NT2/D1 (cell line): ENCODE data around the gene PSMD5.

Experiments
- DNase-seq: peaks from one replicate; pipeline ENCODE4 v3.0.0-alpha.2; 2011; ENCODE audit warnings: low read depth, low spot score
- H3K27me3 ChIP-seq: 2 replicates; pipeline ENCODE4 v1.6.0; 2011; ENCODE audit warnings: mild to moderate bottlenecking; ENCODE audit not compliant: insufficient read length, insufficient read depth
- H3K36me3 ChIP-seq: 2 replicates; pipeline ENCODE4 v1.6.1; 2011; ENCODE audit warnings: mild to moderate bottlenecking, low read length, mixed read lengths; ENCODE audit not compliant: insufficient read depth, insufficient read length
- H3K4me1 ChIP-seq: 2 replicates; pipeline ENCODE4 v1.5.1; 2011; ENCODE audit not compliant: insufficient read depth, insufficient read length
- H3K4me3 ChIP-seq: 2 replicates; pipeline ENCODE4 v1.5.1; 2011; ENCODE audit warnings: low read depth; ENCODE audit not compliant: insufficient read length
- H3K9ac ChIP-seq: 2 replicates; pipeline ENCODE4 v1.6.0; 2011; ENCODE audit warnings: low read depth; ENCODE audit not compliant: insufficient read length
- H3K9me3 ChIP-seq: 2 replicates; pipeline ENCODE4 v1.5.1; 2011; ENCODE audit warnings: mild to moderate bottlenecking, low read length; ENCODE audit not compliant: insufficient read depth
- SUZ12 ChIP-seq: IDR thresholded peaks from 2 replicates; pipeline ENCODE4 v1.6.1; 2011; ENCODE audit not compliant: insufficient read length, insufficient read depth; ENCODE audit errors: extremely low read depth
- YY1 ChIP-seq: IDR thresholded peaks from 2 replicates; pipeline ENCODE4 v1.6.1; 2011; ENCODE audit not compliant: insufficient read length, insufficient read depth
- ZNF274 ChIP-seq: IDR thresholded peaks from 2 replicates; pipeline ENCODE4 v1.6.1; 2011; ENCODE audit warnings: mild to moderate bottlenecking, low read depth, low read length

Gene PSMD5

GRCh38 chr9:120867676-120868338 lies 25.1 kb upstream of the PSMD5 start:
- no peak overlapping the region for H3K4me3 ChIP-seq
- no peak overlapping the region for H3K9ac ChIP-seq
- H3K9me3 ChIP-seq, result no peaks in the 10 kb centered on the region
- H3K4me1 ChIP-seq, result peaks cover 7% of the 10 kb centered on the region
- no peak for DNase-seq
- no peaks in the 10 kb centered on the region for H3K27me3 ChIP-seq
- H3K36me3 ChIP-seq, result peaks cover 70% of the 10 kb centered on the region
- TF ChIP-seq SUZ12 (no peak), YY1 (no peak), ZNF274 (no peak)

DNA sequence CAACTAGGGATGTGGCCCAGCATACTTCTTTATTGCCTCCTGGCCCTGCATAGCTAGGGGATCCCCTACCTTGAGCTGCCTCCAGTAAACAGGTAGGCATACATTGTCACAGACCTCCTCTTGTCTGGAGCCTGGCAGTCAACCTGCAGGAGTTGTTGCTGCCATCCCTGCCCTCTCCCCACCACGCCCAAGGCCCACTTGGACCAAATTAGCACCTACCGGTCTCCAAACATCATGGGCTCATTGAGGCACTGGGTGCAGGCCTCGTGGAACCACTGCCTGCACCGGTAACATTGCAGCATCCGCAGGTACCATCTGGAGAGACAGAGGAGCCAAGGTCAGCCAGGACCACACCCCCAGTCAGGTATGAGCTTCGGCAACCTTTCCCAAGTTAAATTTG lies 23.9 kb upstream of the PSMD5 start:
- no peak for TF ChIP-seq YY1
- no peak for TF ChIP-seq SUZ12
- no peak for TF ChIP-seq ZNF274
- no peaks in the 10 kb centered on the region for H3K9me3 ChIP-seq
- no peaks in the 10 kb centered on the region for H3K27me3 ChIP-seq
- H3K9ac ChIP-seq, result no peak overlapping the region
- no peak for DNase-seq
- no peak overlapping the region for H3K4me3 ChIP-seq
- peaks cover 10% of the 10 kb centered on the region for H3K4me1 ChIP-seq
- H3K36me3 ChIP-seq, result peaks cover 73% of the 10 kb centered on the region

- Histone ChIP-seq H3K36me3 (peaks cover 73% of the 10 kb centered on the region), H3K4me1 (peaks cover 10% of the 10 kb centered on the region), H3K27me3 (no peaks in the 10 kb centered on the region), H3K9ac (no peak overlapping the region), H3K9me3 (no peaks in the 10 kb centered on the region), H3K4me3 (no peak overlapping the region)
- TF ChIP-seq ZNF274 (no peak), YY1 (no peak)
- no peak for DNase-seq
These were observed 23.1 kb upstream of the PSMD5 start for GRCh38 chr9:120865809-120866208.

- Histone ChIP-seq H3K36me3 (peaks cover 75% of the 10 kb centered on the region), H3K9me3 (no peaks in the 10 kb centered on the region), H3K4me3 (no peak overlapping the region), H3K4me1 (peaks cover 10% of the 10 kb centered on the region), H3K9ac (no peak overlapping the region), H3K27me3 (no peaks in the 10 kb centered on the region)
- no peak for DNase-seq
- TF ChIP-seq YY1, result no peak
- no peak for TF ChIP-seq ZNF274
- TF ChIP-seq SUZ12, result no peak
These were observed 22.5 kb upstream of the PSMD5 start for GRCh38 chr9:120865176-120865575.

GRCh38 chr9:120864719-120865118 lies 22.0 kb upstream of the PSMD5 start:
- Histone ChIP-seq H3K4me3 (no peak overlapping the region), H3K9ac (no peak overlapping the region), H3K36me3 (peaks cover 76% of the 10 kb centered on the region), H3K9me3 (no peaks in the 10 kb centered on the region), H3K4me1 (peaks cover 10% of the 10 kb centered on the region), H3K27me3 (no peaks in the 10 kb centered on the region)
- TF ChIP-seq ZNF274, result no peak
- no peak for TF ChIP-seq SUZ12
- DNase-seq, result no peak

DNA sequence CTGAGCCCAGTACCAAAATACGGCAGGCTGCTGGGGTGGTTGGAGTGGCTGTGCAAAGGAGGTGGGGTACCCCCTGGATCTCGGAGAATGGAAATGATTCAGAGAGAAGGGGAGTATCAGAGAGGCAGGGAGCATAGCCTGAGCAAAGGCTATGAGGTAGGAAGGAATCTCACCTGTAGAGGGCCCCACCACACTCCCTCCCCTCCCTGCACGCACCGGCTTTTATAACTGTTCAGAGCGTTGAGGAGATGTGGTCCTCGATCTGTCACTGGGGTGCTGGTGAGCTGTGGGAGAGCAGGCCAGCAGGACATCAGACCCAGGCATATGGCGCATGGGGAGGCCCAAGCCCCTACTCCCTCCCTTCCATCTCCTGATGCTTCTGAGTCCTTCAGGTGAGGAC lies 21.1 kb upstream of the PSMD5 start:
- H3K9me3 ChIP-seq, result no peaks in the 10 kb centered on the region
- peaks cover 10% of the 10 kb centered on the region for H3K4me1 ChIP-seq
- H3K36me3 ChIP-seq, result peaks cover 78% of the 10 kb centered on the region
- no peak overlapping the region for H3K9ac ChIP-seq
- H3K27me3 ChIP-seq, result no peaks in the 10 kb centered on the region
- TF ChIP-seq SUZ12 (no peak), ZNF274 (no peak), YY1 (no peak)
- H3K4me3 ChIP-seq, result no peak overlapping the region
- no peak for DNase-seq

DNA sequence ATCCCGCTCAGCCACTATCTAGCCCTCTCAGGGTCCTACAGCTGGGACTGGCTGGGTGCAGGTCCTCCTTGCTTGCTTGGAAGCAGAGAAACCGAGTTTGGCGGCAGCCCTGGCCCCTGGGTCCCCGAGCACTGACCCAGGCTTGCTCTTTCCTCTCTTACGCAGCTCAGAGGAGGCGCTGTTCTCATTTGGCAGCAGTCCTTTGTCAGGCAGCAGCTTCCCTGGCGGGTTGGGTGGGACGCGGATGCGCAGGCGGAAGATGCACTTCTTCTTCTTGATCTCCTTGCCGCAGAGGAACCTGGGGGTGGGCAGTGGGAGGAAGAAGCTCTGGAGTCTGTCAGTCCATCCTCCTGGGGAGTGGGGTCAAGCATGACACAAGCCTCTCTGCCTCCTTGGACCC lies 19.7 kb upstream of the PSMD5 start:
- DNase-seq, result no peak
- TF ChIP-seq YY1 (no peak), ZNF274 (no peak), SUZ12 (no peak)
- H3K27me3 ChIP-seq, result no peaks in the 10 kb centered on the region
- no peak overlapping the region for H3K9ac ChIP-seq
- peaks cover 10% of the 10 kb centered on the region for H3K4me1 ChIP-seq
- no peaks in the 10 kb centered on the region for H3K9me3 ChIP-seq
- no peak overlapping the region for H3K4me3 ChIP-seq
- H3K36me3 ChIP-seq, result peaks cover 92% of the 10 kb centered on the region
